Right forelimb (tissue), 1 donor: ENCODE measurements around the gene ITSN1.

Source experiments
- DNase-seq: peaks from one replicate; pipeline ENCODE4 v3.0.0-alpha.2; 2018

ITSN1 gene

GRCh38 chr21:33817138-33817537, 174.8 kb downstream of the ITSN1 start:
- no peak for DNase-seq

GRCh38 chr21:33817663-33818451, 175.6 kb downstream of the ITSN1 start:
- no peak for DNase-seq

- no peak for DNase-seq
Observed at GRCh38 chr21:33820230-33820770, 178.0 kb downstream of the ITSN1 start.

- DNase-seq: no peak
Observed at GRCh38 chr21:33820798-33821197, 178.5 kb downstream of the ITSN1 start.

GRCh38 chr21:33821503-33822322, 179.4 kb downstream of the ITSN1 start:
- DNase-seq: no peak

- peak; percentile 64 for DNase-seq
Observed at GRCh38 chr21:33824156-33824941, 182.0 kb downstream of the ITSN1 start.

- no peak for DNase-seq
Observed at GRCh38 chr21:33825419-33825818, 183.1 kb downstream of the ITSN1 start.

- no peak for DNase-seq
Observed at GRCh38 chr21:33825915-33826314, 183.6 kb downstream of the ITSN1 start.

GRCh38 chr21:33828083-33828482, 185.8 kb downstream of the ITSN1 start:
- no peak for DNase-seq

GRCh38 chr21:33828577-33828976, 186.3 kb downstream of the ITSN1 start:
- no peak for DNase-seq

GRCh38 chr21:33829844-33830243, 187.5 kb downstream of the ITSN1 start:
- DNase-seq: no peak

- DNase-seq: no peak
Observed at GRCh38 chr21:33831962-33832659, 189.8 kb downstream of the ITSN1 start.

- DNase-seq: no peak
Observed at GRCh38 chr21:33834801-33835500, 192.7 kb downstream of the ITSN1 start.

- no peak for DNase-seq
Observed at GRCh38 chr21:33835920-33836319, 193.6 kb downstream of the ITSN1 start.

GRCh38 chr21:33836408-33836807, 194.1 kb downstream of the ITSN1 start:
- DNase-seq: no peak

- DNase-seq: no peak
Observed at GRCh38 chr21:33839167-33839716, 196.9 kb downstream of the ITSN1 start.

- DNase-seq: no peak
Observed at GRCh38 chr21:33839806-33840205, 197.5 kb downstream of the ITSN1 start.

- DNase-seq: no peak
Observed at GRCh38 chr21:33840771-33841170, 198.5 kb downstream of the ITSN1 start.

- DNase-seq: no peak
Observed at GRCh38 chr21:33841561-33841960, 199.3 kb downstream of the ITSN1 start.

- no peak for DNase-seq
Observed at GRCh38 chr21:33843216-33843615, 200.9 kb downstream of the ITSN1 start.
